Activated CD8-positive, alpha-beta T cell treated with anti-CD3 and anti-CD28 coated beads for 36 hours (primary cell): ENCODE results near the gene CDK10. TPM values are rescaled to one million over a fixed set of nuclear protein-coding genes. Genes with fewer than 3 reads are reported as not detected.
"Not testable (repeated sequence)": the region's sequence is repeated elsewhere in the genome, so short reads cannot be mapped to it uniquely, and the experiment has no call there.

Experiments used
- ATAC-seq: fragments of 200-7000 bp; cut with Tn5 transposase; one replicate; pipeline ENCODE4 v1.10.0; 2021; ENCODE audit warnings: mild to moderate bottlenecking, moderate library complexity
- CTCF ChIA-PET: fragments of 350-600 bp; sonication (Branson Sonifier 250); formaldehyde crosslinking; loops from one replicate; lab custom pipeline; 2021; ENCODE audit warnings: antibody characterized with exemption; lab: Charles Lee
- POLR2A ChIA-PET: fragments of 350-600 bp; sonication (Branson Sonifier 250); formaldehyde crosslinking; loops from one replicate; lab custom pipeline; 2021; ENCODE audit warnings: antibody characterized with exemption; lab: Charles Lee
- DNase-seq: peaks from one replicate; pipeline ENCODE4 v3.0.0-alpha.2; 2020
- H3K27ac Mint-ChIP-seq: one replicate; pipeline ENCODE4 v1.8.0; 2021; ENCODE audit warnings: mild to moderate bottlenecking, mixed read lengths
- H3K27me3 Mint-ChIP-seq: one replicate; pipeline ENCODE4 v1.8.0; 2021; ENCODE audit warnings: mixed read lengths
- H3K36me3 Mint-ChIP-seq: one replicate; pipeline ENCODE4 v1.8.0; 2021; ENCODE audit warnings: low read depth, mixed read lengths
- H3K4me1 Mint-ChIP-seq: one replicate; pipeline ENCODE4 v1.8.0; 2021; ENCODE audit warnings: low read depth, mixed read lengths
- H3K4me3 Mint-ChIP-seq: one replicate; pipeline ENCODE4 v1.8.0; 2021; ENCODE audit warnings: mild to moderate bottlenecking, moderate library complexity, mixed read lengths
- H3K9me3 Mint-ChIP-seq: one replicate; pipeline ENCODE4 v1.8.0; 2021; ENCODE audit warnings: mixed read lengths
- intact Hi-C: fragments of 100-400 bp; cut with micrococcal nuclease; formaldehyde crosslinking; loops from one replicate; pipeline ENCODE4 v1.10.0; 2022
- total RNA-seq, 2 experiments: library from RNA; stranded (reverse); gene quantifications; one replicate each; pipeline ENCODE4 v1.2.3, GENCODE V29; 2021
- TF ChIP-seq, protein P1 (sequence below): fragments of 200-600 bp; IDR thresholded peaks from one replicate; pipeline ENCODE4 v1.8.0; 2022; ENCODE audit warnings: antibody characterized with exemption, mild to moderate bottlenecking

Gene CDK10
- total RNA-seq, 2 experiments from 2014 or later, result 85.8 to 98.6 TPM

GRCh38 chr16:89661215-89661614 is 25.3 kb upstream of the CDK10 start:
- Mint-ChIP-seq H3K4me3 (no peak overlapping the region), H3K27me3 (no peaks in the 10 kb centered on the region), H3K9me3 (no peaks in the 10 kb centered on the region), H3K4me1 (peaks cover 13% of the 10 kb centered on the region), H3K36me3 (peaks cover 24% of the 10 kb centered on the region), H3K27ac (no peak overlapping the region)
- DNase-seq (no peak), ATAC-seq (no peak)
- TF ChIP-seq, protein P1, sequence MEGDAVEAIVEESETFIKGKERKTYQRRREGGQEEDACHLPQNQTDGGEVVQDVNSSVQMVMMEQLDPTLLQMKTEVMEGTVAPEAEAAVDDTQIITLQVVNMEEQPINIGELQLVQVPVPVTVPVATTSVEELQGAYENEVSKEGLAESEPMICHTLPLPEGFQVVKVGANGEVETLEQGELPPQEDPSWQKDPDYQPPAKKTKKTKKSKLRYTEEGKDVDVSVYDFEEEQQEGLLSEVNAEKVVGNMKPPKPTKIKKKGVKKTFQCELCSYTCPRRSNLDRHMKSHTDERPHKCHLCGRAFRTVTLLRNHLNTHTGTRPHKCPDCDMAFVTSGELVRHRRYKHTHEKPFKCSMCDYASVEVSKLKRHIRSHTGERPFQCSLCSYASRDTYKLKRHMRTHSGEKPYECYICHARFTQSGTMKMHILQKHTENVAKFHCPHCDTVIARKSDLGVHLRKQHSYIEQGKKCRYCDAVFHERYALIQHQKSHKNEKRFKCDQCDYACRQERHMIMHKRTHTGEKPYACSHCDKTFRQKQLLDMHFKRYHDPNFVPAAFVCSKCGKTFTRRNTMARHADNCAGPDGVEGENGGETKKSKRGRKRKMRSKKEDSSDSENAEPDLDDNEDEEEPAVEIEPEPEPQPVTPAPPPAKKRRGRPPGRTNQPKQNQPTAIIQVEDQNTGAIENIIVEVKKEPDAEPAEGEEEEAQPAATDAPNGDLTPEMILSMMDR, result no peak
- intact Hi-C loops, result no loop called here
- ChIA-PET CTCF (interaction anchor here (1.3 kb wide), 1 partner anchor 39 kb away, joined by 3 read pairs; no protein-coding TSS in a partner anchor), POLR2A (no interaction called here)

DNA sequence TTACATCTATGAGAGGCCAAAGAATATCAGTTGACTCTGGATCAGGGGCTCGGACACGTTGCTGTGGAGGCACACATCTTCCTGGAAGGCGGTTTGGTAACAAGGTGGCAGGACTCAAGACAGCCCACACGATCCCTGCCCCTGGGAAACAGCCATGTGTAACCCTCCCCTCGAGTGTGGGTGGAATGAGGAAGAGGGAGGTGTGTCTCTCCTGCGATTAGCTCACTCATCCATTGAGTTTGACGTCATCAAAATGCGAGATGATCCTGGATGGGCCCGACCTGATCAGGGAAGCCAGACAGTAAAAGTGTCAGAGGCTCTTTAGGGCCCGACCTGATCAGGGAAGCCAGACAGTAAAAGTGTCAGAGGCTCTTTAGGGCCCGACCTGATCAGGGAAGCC is 22.3 kb upstream of the CDK10 start:
- ATAC-seq, H3K4me3 Mint-ChIP-seq, DNase-seq, POLR2A ChIA-PET, H3K9me3 Mint-ChIP-seq, H3K27me3 Mint-ChIP-seq, H3K27ac Mint-ChIP-seq, intact Hi-C loops: not testable (repeated sequence)
- peaks cover 24% of the 10 kb centered on the region for H3K36me3 Mint-ChIP-seq
- H3K4me1 Mint-ChIP-seq, result peaks cover 10% of the 10 kb centered on the region
- CTCF ChIA-PET, result interaction anchor here (1.2 kb wide), 1 partner anchor 37 kb away, joined by 5 read pairs; the partner anchor contains the start of gene SPATA2L

GRCh38 chr16:89667000-89667399 is 19.5 kb upstream of the CDK10 start:
- intact Hi-C loops, H3K4me3 Mint-ChIP-seq, H3K36me3 Mint-ChIP-seq, H3K27me3 Mint-ChIP-seq, ATAC-seq, H3K9me3 Mint-ChIP-seq, H3K27ac Mint-ChIP-seq, POLR2A ChIA-PET: not testable (repeated sequence)
- TF ChIP-seq, protein P1, result peak; percentile 59
- H3K4me1 Mint-ChIP-seq, result peaks cover 21% of the 10 kb centered on the region
- CTCF ChIA-PET, result interaction anchor here (0.8 to 2.1 kb wide), 3 partner anchors 9 to 58 kb away, joined by 4 to 5 read pairs (median 5); partner anchors contain the start of genes CHMP1A and SPATA33
- peak; percentile 46 for DNase-seq

DNA sequence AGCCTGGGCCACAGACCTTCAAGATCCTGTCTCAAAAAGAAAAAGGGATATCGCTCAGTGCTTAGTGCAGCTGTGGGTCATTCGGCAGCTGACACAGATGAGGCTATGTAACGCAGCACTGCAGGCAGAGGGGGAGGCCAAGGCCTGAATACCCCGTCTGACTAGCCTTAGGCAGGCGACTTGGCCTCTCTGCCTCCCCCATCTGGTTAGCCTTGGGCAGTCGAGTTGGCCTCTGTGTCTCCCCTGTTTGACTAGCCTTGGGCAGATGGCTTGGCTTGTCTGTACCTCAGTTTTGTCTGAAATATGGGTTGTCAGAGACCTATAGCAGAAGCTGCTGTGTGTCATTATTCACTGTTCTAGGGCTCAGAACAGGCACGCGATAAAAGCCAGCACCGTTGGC is 18.9 kb upstream of the CDK10 start:
- intact Hi-C loops, result no loop called here
- Mint-ChIP-seq H3K9me3 (no peaks in the 10 kb centered on the region), H3K27me3 (no peaks in the 10 kb centered on the region), H3K4me3 (no peak overlapping the region), H3K4me1 (peaks cover 21% of the 10 kb centered on the region), H3K27ac (no peak overlapping the region), H3K36me3 (peaks cover 6% of the 10 kb centered on the region)
- TF ChIP-seq, protein P1, result no peak
- DNase-seq (no peak), ATAC-seq (no peak)
- ChIA-PET POLR2A (no interaction called here), CTCF (interaction anchor here (0.8 to 2.1 kb wide), 4 partner anchors 10 to 58 kb away, joined by 3 to 5 read pairs (median 4); partner anchors contain the start of genes CHMP1A and SPATA33)

DNA sequence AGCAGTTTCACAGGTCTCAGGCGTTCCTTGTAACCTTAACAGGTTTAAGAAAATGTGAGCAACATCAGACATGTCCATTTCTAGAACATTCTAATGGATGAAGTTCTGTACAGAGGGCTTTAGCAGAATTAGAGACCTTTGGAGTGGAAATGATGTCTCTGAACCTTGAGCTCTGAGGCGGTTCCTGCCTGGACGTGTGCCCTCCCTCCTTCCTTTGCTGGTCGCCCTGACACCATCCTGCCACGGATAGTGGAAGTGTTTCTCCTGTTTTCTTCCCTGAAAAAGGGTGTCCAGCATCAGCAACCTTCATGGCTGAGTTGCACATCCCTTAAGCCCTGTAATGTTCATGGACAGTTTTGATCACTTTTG is 17.7 kb upstream of the CDK10 start:
- intact Hi-C loops, result no loop called here
- Mint-ChIP-seq H3K27ac (no peak overlapping the region), H3K9me3 (no peaks in the 10 kb centered on the region), H3K4me1 (peaks cover 21% of the 10 kb centered on the region), H3K36me3 (no peaks in the 10 kb centered on the region), H3K27me3 (no peaks in the 10 kb centered on the region), H3K4me3 (no peak overlapping the region)
- POLR2A ChIA-PET, result no interaction called here
- CTCF ChIA-PET, result interaction anchor here (1.0 kb wide), 2 partner anchors 9 to 93 kb away, joined by 3 read pairs; partner anchors contain the start of gene CPNE7
- DNase-seq (no peak), ATAC-seq (no peak)
- TF ChIP-seq, protein P1, result no peak
